Thyroid gland (tissue), 4 donors: Measurements from ENCODE around the gene HTR3E. TPM values are rescaled to one million over a fixed set of nuclear protein-coding genes. Genes with fewer than 3 reads are reported as not detected.
"Not testable (repeated sequence)": the region's sequence is repeated elsewhere in the genome, so short reads cannot be mapped to it uniquely, and the experiment has no call there.

Source experiments
- DNase-seq, 2 donors: peaks; one replicate each; pipeline ENCODE4 v3.0.0-alpha.2; 2019
- H3K27ac ChIP-seq, 3 donors: fragments of 200-600 bp; sonication (generic); 1 replicate in 2 of 3; 2 replicates in 1 of 3; pipeline ENCODE4 v1.5.1; 2016 to 2019; ENCODE audit warnings: mild to moderate bottlenecking in 1 of 3, moderate library complexity in 1 of 3
- H3K27me3 ChIP-seq: fragments of 200-600 bp; sonication (generic); one replicate; pipeline ENCODE4 v1.5.1; 2019
- H3K36me3 ChIP-seq, 2 donors: fragments of 200-600 bp; sonication (generic); one replicate each; pipeline ENCODE4 v1.5.1; 2016 to 2019
- H3K4me1 ChIP-seq, 2 donors: fragments of 200-600 bp; sonication (generic); one replicate each; pipeline ENCODE4 v1.5.1; 2017 to 2019
- H3K4me3 ChIP-seq, 3 donors: fragments of 200-600 bp; sonication (generic); replicated peaks in 1 of 3; 1 replicate in 2 of 3; 2 replicates in 1 of 3; pipeline ENCODE4 v1.5.1; 2016; ENCODE audit warnings: mild to moderate bottlenecking in 1 of 3
- H3K9me3 ChIP-seq: fragments of 200-600 bp; sonication (generic); one replicate; pipeline ENCODE4 v1.5.1; 2017
- POLR2A ChIP-seq, 2 donors: fragments of 450-650 bp; IDR thresholded peaks; one replicate each; pipeline ENCODE4 v1.6.1; 2017; ENCODE audit warnings: antibody characterized with exemption in 2 of 2, mild to moderate bottlenecking in 2 of 2, moderate library complexity in 1 of 2
- WGBS, 2 donors: methylation state at CpG; one replicate each; pipeline ENCODE4 v1.1.5; 2017; 5-methylcytosine and 5-hydroxymethylcytosine counted together
- intact Hi-C: fragments of 100-400 bp; cut with DNase I; formaldehyde crosslinking; loops from one replicate; pipeline ENCODE4 v1.15.1; 2023
- total RNA-seq, 4 donors: library from RNA; depleted of rRNA; stranded (reverse); fragments of >200 nt; gene quantifications; one replicate each; pipeline ENCODE4 v1.2.3, GENCODE V29; 2016
- TF ChIP-seq, protein P1 (sequence below), 6 experiments: fragments of 200-600 bp in 3 of 6; fragments of 450-650 bp in 3 of 6; sonication (generic) in 3 of 6; IDR thresholded peaks; one replicate each; pipeline ENCODE4 v1.5.1; 2016 to 2019; ENCODE audit warnings: antibody characterized with exemption in 6 of 6, mild to moderate bottlenecking in 2 of 6, inconsistent platforms in 1 of 6, moderate library complexity in 1 of 6

Gene HTR3E
- total RNA-seq, 4 donors from 2014 or later: not detected

DNA sequence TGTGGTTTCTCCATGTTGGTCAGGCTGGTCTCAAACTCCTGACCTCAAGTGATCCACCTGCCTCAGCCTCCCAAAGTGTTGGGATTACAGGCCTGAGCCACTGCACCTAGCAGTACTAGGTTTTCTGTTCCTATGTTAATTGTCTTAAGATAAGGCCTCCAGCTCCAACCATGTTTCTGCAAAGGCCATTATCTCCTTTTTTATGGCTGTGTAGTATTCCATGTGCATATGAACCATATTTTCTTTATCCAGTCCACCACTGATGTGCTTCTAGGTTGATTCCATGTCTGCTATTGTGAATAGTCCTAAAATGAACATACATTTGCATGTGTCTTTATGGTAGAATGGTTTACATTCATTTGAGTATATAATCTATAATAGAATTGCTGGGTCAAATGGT, 34.2 kb upstream of the HTR3E start:
- TF ChIP-seq POLR2A (IDR thresholded peaks at IDR 0.05): no peak
- TF ChIP-seq, protein P1, sequence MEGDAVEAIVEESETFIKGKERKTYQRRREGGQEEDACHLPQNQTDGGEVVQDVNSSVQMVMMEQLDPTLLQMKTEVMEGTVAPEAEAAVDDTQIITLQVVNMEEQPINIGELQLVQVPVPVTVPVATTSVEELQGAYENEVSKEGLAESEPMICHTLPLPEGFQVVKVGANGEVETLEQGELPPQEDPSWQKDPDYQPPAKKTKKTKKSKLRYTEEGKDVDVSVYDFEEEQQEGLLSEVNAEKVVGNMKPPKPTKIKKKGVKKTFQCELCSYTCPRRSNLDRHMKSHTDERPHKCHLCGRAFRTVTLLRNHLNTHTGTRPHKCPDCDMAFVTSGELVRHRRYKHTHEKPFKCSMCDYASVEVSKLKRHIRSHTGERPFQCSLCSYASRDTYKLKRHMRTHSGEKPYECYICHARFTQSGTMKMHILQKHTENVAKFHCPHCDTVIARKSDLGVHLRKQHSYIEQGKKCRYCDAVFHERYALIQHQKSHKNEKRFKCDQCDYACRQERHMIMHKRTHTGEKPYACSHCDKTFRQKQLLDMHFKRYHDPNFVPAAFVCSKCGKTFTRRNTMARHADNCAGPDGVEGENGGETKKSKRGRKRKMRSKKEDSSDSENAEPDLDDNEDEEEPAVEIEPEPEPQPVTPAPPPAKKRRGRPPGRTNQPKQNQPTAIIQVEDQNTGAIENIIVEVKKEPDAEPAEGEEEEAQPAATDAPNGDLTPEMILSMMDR (IDR thresholded peaks at IDR 0.05): no peak
- no peak for DNase-seq
- H3K36me3 ChIP-seq: no peaks in the 10 kb centered on the region
- no peaks in the 10 kb centered on the region for H3K27me3 ChIP-seq
- no peak overlapping the region for H3K4me3 ChIP-seq
- no peaks in the 10 kb centered on the region for H3K9me3 ChIP-seq
- H3K27ac ChIP-seq: no peak overlapping the region
- intact Hi-C loops: no loop called here
- H3K4me1 ChIP-seq: no peaks in the 10 kb centered on the region

DNA sequence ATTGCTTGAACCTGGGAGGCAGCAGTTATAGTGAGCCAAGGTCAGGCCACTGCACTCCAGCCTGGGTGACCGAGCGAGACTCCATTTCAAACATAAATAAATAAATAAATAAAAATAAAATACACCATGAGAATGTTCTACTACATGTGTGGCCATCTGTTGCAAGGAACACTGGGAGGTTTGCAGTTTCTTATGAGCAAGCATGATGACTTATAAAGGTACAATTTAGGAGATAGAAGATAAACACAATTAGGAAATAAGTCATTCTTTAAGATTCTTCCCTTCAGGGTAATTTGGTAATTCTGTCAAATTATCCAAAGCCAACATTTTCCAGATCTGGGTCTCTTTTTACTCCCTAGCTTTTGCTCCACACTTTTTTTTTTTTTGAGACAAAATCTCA, 30.7 kb upstream of the HTR3E start:
- no peaks in the 10 kb centered on the region for H3K4me1 ChIP-seq
- DNase-seq: no peak
- no peaks in the 10 kb centered on the region for H3K27me3 ChIP-seq
- H3K9me3 ChIP-seq: no peaks in the 10 kb centered on the region
- intact Hi-C loops: no loop called here
- no peaks in the 10 kb centered on the region for H3K36me3 ChIP-seq
- H3K27ac ChIP-seq: no peak overlapping the region
- 89 to 94% methylated on average over 2 of the region's 2 CpGs for WGBS, 2 donors
- TF ChIP-seq POLR2A (IDR thresholded peaks at IDR 0.05): no peak
- TF ChIP-seq, protein P1 (IDR thresholded peaks at IDR 0.05): no peak
- no peak overlapping the region for H3K4me3 ChIP-seq

DNA sequence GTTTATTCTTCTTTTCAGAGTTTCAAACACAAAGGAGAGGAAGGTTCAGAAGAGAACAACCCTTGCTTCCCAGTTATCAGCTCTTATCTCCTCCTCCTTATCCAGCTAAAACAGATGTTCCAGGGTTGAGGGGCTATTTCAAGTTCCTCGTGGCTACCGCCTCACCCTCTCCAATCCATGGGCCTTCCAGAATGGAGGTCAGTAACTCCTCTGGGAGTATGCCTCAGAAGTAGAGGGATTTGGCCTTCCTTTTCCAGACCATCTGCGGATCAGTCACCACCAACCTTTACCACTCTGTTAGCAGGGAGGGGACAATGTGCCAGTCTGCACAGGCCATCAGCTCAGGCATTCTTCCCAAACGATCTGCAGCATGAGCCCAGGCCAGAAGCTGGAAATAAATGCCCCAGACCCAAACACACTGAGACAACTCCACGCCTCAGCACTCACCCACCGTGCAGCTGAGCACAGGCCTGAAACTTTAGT, 29.2 kb upstream of the HTR3E start:
- WGBS, 2 donors: 64 to 66% methylated on average over 6 of the region's 6 CpGs
- H3K36me3 ChIP-seq: no peaks in the 10 kb centered on the region
- H3K9me3 ChIP-seq: no peaks in the 10 kb centered on the region
- intact Hi-C loops: no loop called here
- no peaks in the 10 kb centered on the region for H3K27me3 ChIP-seq
- H3K4me1 ChIP-seq: no peaks in the 10 kb centered on the region
- no peak overlapping the region for H3K27ac ChIP-seq
- DNase-seq: no peak
- no peak for TF ChIP-seq POLR2A (IDR thresholded peaks at IDR 0.05)
- TF ChIP-seq, protein P1 (IDR thresholded peaks at IDR 0.05): no peak
- H3K4me3 ChIP-seq: no peak overlapping the region

DNA sequence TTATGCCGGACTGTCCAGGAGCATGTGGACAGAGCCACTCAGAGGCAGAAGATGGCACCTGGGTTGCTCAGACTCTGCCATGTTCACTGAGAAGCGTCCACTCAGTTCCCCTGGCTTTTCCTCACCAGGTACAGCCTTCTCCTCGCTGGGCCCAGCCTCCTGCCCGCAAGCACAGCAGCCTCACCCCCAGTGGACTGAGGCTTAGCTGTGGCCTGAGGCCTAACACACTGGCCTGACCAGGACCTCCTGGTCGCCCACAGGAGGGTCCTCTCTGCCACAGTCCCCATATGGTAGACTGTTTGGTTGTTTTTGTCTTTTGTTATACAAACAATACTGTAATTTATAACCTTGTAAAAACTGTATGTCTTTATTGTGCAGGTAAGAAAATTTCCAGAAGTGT, 28.5 kb upstream of the HTR3E start:
- WGBS, 2 donors: 90 to 97% methylated on average over 5 of the region's 5 CpGs
- TF ChIP-seq, protein P1 (IDR thresholded peaks at IDR 0.05): no peak
- no peak for TF ChIP-seq POLR2A (IDR thresholded peaks at IDR 0.05)

DNA sequence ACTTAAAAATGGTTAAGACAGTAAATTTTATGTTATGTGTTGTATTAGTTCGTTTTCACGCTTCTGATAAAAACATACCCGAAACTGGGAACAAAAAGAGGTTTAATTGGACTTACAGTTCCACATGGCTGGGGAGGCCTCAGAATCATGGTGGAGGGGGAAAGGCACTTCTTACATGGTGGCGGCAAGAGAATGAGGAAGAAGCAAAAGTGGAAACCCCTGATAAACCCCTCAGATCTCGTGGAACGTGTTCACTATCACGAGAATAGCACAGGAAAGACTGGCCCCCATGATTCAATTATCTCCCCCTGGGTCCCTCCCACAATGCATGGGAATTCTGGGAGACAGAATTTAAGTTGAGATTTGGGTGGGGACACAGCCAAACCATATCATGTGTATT, 25.7 kb upstream of the HTR3E start:
- H3K9me3 ChIP-seq, H3K27me3 ChIP-seq, H3K27ac ChIP-seq, H3K4me3 ChIP-seq, intact Hi-C loops, DNase-seq, H3K4me1 ChIP-seq, H3K36me3 ChIP-seq: not testable (repeated sequence)
- 94 to 95% methylated on average over 7 of the region's 7 CpGs for WGBS, 2 donors

More for the DNA sequence above, 28.5 kb upstream of the HTR3E start:
- DNase-seq: no peak
- H3K27me3 ChIP-seq: no peaks in the 10 kb centered on the region
- no peaks in the 10 kb centered on the region for H3K9me3 ChIP-seq
- H3K36me3 ChIP-seq: no peaks in the 10 kb centered on the region
- no peak overlapping the region for H3K27ac ChIP-seq
- intact Hi-C loops: no loop called here
- H3K4me1 ChIP-seq: no peaks in the 10 kb centered on the region
- H3K4me3 ChIP-seq: no peak overlapping the region

DNA sequence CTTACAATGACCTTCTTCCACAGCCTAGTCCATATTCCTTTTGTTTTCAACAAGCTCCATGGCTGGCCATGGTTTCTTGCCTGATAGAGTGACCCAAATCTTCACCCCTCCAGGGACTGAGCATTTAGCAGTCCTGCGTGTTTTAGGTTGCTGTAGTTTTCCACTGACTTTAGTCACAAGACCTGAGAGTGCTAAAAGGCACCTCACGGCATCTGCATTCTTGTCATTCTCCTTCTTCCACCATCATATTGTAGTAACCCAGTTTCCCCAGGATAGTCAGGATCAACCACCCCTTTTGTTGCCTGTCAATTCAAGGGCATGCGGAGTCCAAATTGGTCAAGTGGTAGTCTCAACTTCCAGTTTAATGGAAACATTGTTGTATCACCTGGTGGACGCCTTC, 23.2 kb upstream of the HTR3E start:
- WGBS, 2 donors: 66 to 86% methylated on average over 4 of the region's 4 CpGs
- no peak for TF ChIP-seq POLR2A (IDR thresholded peaks at IDR 0.05)
- TF ChIP-seq, protein P1 (IDR thresholded peaks at IDR 0.05): no peak
- Histone ChIP-seq H3K27ac (no peak overlapping the region), H3K27me3 (no peaks in the 10 kb centered on the region), H3K4me1 (no peaks in the 10 kb centered on the region), H3K4me3 (no peak overlapping the region), H3K9me3 (no peaks in the 10 kb centered on the region), H3K36me3 (no peaks in the 10 kb centered on the region)
- no peak for DNase-seq
- intact Hi-C loops: no loop called here
